ENCODE results near the gene ERI2. TPM values are rescaled to one million over a fixed set of nuclear protein-coding genes. Genes with fewer than 3 reads are reported as not detected.
A peak's percentile ranks its signal among the peaks of the same experiment; 100 is the strongest.

Gene ERI2
- total RNA-seq, 6 experiments from 2014 or later = 10.6 to 16.1 (median 13.1) TPM

- Mint-ChIP-seq H3K27me3 (ENCODE audit: insufficient read depth) (peaks cover 6% of the 10 kb centered on the region; the same call in 1 of the 2 replicates), H3K27ac (no peak overlapping the region), H3K36me3 (ENCODE audit: low read depth) (no peaks in the 10 kb centered on the region), H3K4me3 (no peak overlapping the region), H3K4me1 (ENCODE audit: low read depth) (no peaks in the 10 kb centered on the region), H3K9me3 (no peaks in the 10 kb centered on the region)
- DNase-seq = peak; percentile 54
- TF ChIP-seq, protein P1, sequence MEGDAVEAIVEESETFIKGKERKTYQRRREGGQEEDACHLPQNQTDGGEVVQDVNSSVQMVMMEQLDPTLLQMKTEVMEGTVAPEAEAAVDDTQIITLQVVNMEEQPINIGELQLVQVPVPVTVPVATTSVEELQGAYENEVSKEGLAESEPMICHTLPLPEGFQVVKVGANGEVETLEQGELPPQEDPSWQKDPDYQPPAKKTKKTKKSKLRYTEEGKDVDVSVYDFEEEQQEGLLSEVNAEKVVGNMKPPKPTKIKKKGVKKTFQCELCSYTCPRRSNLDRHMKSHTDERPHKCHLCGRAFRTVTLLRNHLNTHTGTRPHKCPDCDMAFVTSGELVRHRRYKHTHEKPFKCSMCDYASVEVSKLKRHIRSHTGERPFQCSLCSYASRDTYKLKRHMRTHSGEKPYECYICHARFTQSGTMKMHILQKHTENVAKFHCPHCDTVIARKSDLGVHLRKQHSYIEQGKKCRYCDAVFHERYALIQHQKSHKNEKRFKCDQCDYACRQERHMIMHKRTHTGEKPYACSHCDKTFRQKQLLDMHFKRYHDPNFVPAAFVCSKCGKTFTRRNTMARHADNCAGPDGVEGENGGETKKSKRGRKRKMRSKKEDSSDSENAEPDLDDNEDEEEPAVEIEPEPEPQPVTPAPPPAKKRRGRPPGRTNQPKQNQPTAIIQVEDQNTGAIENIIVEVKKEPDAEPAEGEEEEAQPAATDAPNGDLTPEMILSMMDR (IDR thresholded peaks at IDR 0.05) = peak; percentile 85
Observed at GRCh38 chr16:20774703-20775362, 31.4 kb downstream of the ERI2 start.

GRCh38 chr16:20773679-20774078 is 32.6 kb downstream of the ERI2 start:
- no peaks in the 10 kb centered on the region for H3K4me1 Mint-ChIP-seq (ENCODE audit: low read depth)
- DNase-seq = no peak

DNA sequence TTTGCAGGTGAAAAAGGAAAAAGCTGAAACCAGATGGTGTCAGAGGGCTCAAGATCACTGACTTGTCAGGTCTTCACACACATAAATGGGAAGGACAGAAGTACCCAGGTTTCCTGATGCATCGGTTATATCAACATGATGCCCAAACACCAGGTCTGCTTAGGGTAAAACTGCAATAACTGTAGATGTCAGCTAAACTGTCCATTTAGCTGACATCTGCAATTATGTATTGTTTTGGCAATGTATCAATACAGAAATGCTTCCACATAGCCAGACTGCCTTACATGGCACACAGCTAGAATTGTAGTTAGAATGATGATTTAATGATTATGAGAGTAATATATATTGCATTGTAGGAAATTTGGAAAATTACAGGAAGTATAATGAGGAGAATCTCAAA is 37.5 kb downstream of the ERI2 start:
- TF ChIP-seq, protein P1 (IDR thresholded peaks at IDR 0.05) = no peak
- Mint-ChIP-seq H3K27ac (no peak overlapping the region), H3K4me3 (no peak overlapping the region), H3K4me1 (ENCODE audit: low read depth) (peaks cover 4% of the 10 kb centered on the region), H3K9me3 (no peaks in the 10 kb centered on the region), H3K36me3 (ENCODE audit: low read depth) (no peaks in the 10 kb centered on the region), H3K27me3 (ENCODE audit: insufficient read depth) (peaks cover 7% of the 10 kb centered on the region)
- DNase-seq = no peak

More at GRCh38 chr16:20773679-20774078, 32.6 kb downstream of the ERI2 start:
- H3K9me3 Mint-ChIP-seq = no peaks in the 10 kb centered on the region
- no peak overlapping the region for H3K27ac Mint-ChIP-seq
- H3K36me3 Mint-ChIP-seq (ENCODE audit: low read depth) = no peaks in the 10 kb centered on the region
- H3K27me3 Mint-ChIP-seq (ENCODE audit: insufficient read depth) = peaks cover 6% of the 10 kb centered on the region; the same call in 1 of the 2 replicates
- H3K4me3 Mint-ChIP-seq = no peak overlapping the region
- TF ChIP-seq, protein P1 (IDR thresholded peaks at IDR 0.05) = no peak

DNA sequence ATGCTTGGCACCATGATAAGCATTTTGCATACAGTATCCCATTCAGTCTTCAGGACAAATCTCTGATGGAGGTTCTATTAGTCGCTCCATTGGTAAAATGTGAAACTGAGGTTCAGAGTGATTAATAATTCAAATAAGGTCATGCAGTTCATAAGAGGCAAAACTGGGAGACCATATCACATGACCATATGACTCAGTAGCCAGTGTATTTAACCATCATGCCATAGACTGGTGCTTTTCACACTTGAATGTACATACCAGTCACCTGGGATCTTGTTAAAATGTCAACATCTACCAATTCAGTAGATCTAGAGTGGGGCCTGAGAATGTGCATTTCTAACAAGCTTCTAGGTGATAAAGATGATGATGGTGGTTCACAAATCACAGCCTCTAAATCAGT is 38.2 kb downstream of the ERI2 start:
- no peak overlapping the region for H3K4me3 Mint-ChIP-seq
- no peaks in the 10 kb centered on the region for H3K36me3 Mint-ChIP-seq (ENCODE audit: low read depth)

DNA sequence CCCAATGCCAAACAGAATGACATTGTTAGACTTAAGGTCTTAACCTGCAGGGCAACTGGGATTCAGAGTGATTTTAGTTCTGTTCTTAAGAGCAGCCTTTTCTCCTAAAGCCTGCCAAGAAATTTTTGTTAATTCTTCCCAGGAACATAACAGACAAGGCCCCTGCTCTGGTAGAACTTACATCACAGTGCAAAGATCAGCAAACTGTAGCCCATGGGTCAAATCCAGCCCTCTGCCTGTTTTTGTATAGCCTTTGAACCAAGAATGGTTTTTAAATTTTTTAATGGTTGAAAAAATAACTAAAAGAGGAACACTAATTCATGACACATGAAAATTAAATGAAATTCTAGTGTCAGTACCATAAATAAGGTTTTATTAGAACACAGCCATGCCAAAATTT is 38.7 kb downstream of the ERI2 start:
- peaks cover 7% of the 10 kb centered on the region for H3K27me3 Mint-ChIP-seq (ENCODE audit: insufficient read depth)
- H3K27ac Mint-ChIP-seq = no peak overlapping the region
- H3K36me3 Mint-ChIP-seq (ENCODE audit: low read depth) = no peaks in the 10 kb centered on the region
- no peak overlapping the region for H3K4me3 Mint-ChIP-seq
- H3K4me1 Mint-ChIP-seq (ENCODE audit: low read depth) = peaks cover 13% of the 10 kb centered on the region
- H3K9me3 Mint-ChIP-seq = no peaks in the 10 kb centered on the region
- DNase-seq = no peak
- TF ChIP-seq, protein P1 (IDR thresholded peaks at IDR 0.05) = no peak

More for the DNA sequence above, 38.2 kb downstream of the ERI2 start:
- Mint-ChIP-seq H3K27ac (no peak overlapping the region), H3K9me3 (no peaks in the 10 kb centered on the region), H3K4me1 (ENCODE audit: low read depth) (peaks cover 10% of the 10 kb centered on the region), H3K27me3 (ENCODE audit: insufficient read depth) (peaks cover 7% of the 10 kb centered on the region)
- TF ChIP-seq, protein P1 (IDR thresholded peaks at IDR 0.05) = no peak
- DNase-seq = no peak

Data from HFFc6 (cell line).